ENCODE results near the gene NPAT. TPM values are rescaled to one million over a fixed set of nuclear protein-coding genes. Genes with fewer than 3 reads are reported as not detected.

NPAT gene
- total RNA-seq, 1 donor from 2014 or later: 6.3 TPM

DNA sequence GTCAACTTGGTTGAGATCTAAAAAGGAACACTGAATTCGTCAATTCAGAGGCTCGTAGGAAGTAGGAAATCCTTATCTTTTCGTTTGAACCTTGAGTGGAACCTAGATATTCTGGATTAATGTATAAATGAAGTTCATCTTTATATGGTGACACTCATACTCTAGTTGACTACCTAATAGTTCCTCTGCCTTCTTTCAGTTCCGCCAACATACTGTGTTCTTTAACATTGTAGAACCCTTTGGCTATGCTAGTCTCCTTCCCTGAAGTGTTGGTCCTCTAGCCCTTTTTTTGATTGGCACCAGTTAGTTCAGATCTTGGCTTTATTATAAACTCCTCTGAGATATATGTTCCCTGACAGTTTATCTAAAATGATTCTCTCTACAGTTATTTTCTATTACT is 1.9 kb upstream of the NPAT start:
- intact Hi-C loops (cut with micrococcal nuclease): loop anchor here (5.0 kb wide), 1 partner anchor 102 kb away; the partner anchor contains the start of gene ACAT1
- H3K27me3 ChIP-seq (ENCODE audit: low read depth): no peaks in the 10 kb centered on the region
- H3K4me1 ChIP-seq: peaks cover 64% of the 10 kb centered on the region
- TF ChIP-seq, protein P1, sequence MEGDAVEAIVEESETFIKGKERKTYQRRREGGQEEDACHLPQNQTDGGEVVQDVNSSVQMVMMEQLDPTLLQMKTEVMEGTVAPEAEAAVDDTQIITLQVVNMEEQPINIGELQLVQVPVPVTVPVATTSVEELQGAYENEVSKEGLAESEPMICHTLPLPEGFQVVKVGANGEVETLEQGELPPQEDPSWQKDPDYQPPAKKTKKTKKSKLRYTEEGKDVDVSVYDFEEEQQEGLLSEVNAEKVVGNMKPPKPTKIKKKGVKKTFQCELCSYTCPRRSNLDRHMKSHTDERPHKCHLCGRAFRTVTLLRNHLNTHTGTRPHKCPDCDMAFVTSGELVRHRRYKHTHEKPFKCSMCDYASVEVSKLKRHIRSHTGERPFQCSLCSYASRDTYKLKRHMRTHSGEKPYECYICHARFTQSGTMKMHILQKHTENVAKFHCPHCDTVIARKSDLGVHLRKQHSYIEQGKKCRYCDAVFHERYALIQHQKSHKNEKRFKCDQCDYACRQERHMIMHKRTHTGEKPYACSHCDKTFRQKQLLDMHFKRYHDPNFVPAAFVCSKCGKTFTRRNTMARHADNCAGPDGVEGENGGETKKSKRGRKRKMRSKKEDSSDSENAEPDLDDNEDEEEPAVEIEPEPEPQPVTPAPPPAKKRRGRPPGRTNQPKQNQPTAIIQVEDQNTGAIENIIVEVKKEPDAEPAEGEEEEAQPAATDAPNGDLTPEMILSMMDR (IDR thresholded peaks at IDR 0.05; ENCODE audit: borderline replicate concordance): no peak
- H3K9me3 ChIP-seq (replicated peaks): no peaks in the 10 kb centered on the region
- peak overlapping the region; percentile 96 for H3K27ac ChIP-seq (replicated peaks)
- H3K4me3 ChIP-seq: peak overlapping the region; percentile 75
- DNase-seq: no peak
- peaks cover 19% of the 10 kb centered on the region for H3K36me3 ChIP-seq

DNA sequence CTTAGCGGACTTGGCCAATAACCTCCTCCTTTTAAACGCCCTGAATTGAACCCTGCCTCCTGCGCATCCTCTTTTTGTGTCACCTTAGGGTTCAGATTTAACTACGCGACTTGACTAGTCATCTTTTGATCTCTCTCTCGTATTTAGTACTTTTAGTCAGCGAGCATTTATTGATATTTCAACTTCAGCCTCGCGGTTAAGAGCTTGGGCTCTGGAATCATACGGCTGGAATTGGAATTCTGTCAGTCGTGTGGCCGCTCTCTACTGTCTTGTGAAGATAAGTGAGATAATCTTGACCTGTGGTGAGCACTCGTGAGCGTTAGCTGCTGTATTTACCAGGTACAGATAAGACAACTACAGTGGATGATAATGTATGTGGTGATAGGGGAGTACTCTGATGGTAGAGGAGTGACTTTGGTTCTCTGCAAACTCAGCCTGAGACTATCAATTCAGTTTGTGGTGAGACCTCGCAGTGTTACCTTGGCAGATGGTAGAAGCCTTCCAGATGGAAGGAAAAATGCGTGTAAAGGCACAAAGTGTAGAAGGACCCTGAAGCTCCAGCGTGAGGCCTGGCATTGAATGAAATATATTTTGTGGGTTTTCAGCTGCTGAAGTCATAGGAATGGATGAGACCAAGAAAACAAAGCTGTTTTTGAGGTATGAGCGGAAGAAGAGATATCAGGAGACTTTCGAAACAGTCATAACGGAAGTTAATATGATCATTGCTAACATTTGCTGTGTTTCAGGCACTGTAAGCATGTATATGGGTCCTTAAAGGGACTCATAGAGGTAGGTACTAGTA is 1.1 kb upstream of the NPAT start:
- TF ChIP-seq, protein P1 (IDR thresholded peaks at IDR 0.05; ENCODE audit: borderline replicate concordance): no peak
- intact Hi-C loops (cut with micrococcal nuclease): loop anchor here (5.0 kb wide), 1 partner anchor 101 kb away; the partner anchor contains the start of gene ACAT1
- Histone ChIP-seq H3K27me3 (ENCODE audit: low read depth) (no peaks in the 10 kb centered on the region), H3K36me3 (peaks cover 11% of the 10 kb centered on the region), H3K4me1 (peaks cover 64% of the 10 kb centered on the region), H3K4me3 (peak overlapping the region; percentile 75), H3K27ac (replicated peaks) (peak overlapping the region; percentile 96), H3K9me3 (replicated peaks) (no peaks in the 10 kb centered on the region)
- DNase-seq: no peak

DNA sequence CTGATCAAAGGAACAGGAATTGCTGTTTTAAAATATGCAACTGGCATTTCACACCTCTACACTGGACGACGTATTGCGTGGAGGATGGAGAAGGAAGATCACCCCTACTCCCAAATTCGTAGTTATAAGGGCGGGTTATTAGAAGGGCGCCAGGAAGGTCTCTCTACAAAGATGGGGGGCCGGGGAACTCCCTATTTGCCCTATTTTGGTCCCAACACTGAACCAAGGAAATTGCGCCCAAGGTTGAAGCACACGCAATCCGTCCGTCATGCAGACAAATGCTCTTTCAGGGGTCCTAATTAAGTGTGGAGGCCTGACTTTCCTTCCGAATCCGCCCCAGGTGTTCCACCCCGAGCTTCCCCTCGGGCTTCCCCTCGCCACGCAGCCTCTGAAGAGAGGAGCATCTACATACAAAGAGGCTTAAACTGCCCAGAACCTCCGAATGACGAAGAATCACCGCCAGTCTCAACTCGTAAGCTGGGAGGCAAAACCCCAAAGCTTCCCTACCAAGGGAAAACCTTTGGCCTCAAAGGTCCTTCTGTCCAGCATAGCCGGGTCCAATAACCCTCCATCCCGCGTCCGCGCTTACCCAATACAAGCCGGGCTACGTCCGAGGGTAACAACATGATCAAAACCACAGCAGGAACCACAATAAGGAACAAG is 396 bp downstream of the NPAT start:
- Histone ChIP-seq H3K27ac (replicated peaks) (peak overlapping the region; percentile 96), H3K27me3 (ENCODE audit: low read depth) (no peaks in the 10 kb centered on the region), H3K4me1 (peaks cover 64% of the 10 kb centered on the region), H3K9me3 (replicated peaks) (no peaks in the 10 kb centered on the region), H3K4me3 (peak overlapping the region; percentile 75), H3K36me3 (no peaks in the 10 kb centered on the region)
- intact Hi-C loops (cut with micrococcal nuclease): loop anchor here (5.0 kb wide), 1 partner anchor 100 kb away; the partner anchor contains the start of gene ACAT1
- DNase-seq: no peak
- TF ChIP-seq, protein P1 (IDR thresholded peaks at IDR 0.05; ENCODE audit: borderline replicate concordance): no peak

DNA sequence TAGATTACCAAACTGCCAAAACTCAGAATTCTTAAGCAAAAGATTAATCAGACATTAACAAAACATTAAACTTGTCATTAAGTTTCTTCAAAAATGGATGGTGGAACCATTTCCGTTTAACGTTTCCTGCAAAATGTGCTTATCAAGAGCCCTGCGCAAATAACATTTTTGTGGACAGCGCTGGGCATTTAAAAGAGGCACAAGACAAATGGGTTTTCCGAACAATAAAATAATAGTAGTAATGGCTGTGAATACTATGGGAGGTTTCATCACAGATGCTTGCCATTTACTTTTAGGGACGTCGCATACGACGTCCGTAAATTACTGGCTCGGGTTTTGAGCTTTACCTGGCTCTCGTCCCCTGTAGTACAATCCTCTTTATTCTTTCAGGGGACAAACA is 1.1 kb downstream of the NPAT start:
- peak overlapping the region; percentile 96 for H3K27ac ChIP-seq (replicated peaks)
- intact Hi-C loops (cut with micrococcal nuclease): loop anchor here (5.0 kb wide), 1 partner anchor 99 kb away; the partner anchor contains the start of gene ACAT1
- TF ChIP-seq, protein P1 (IDR thresholded peaks at IDR 0.05; ENCODE audit: borderline replicate concordance): no peak
- H3K9me3 ChIP-seq (replicated peaks): no peaks in the 10 kb centered on the region
- peaks cover 61% of the 10 kb centered on the region for H3K4me1 ChIP-seq
- H3K4me3 ChIP-seq: peak overlapping the region; percentile 75
- H3K27me3 ChIP-seq (ENCODE audit: low read depth): no peaks in the 10 kb centered on the region
- no peak for DNase-seq
- H3K36me3 ChIP-seq: no peaks in the 10 kb centered on the region

DNA sequence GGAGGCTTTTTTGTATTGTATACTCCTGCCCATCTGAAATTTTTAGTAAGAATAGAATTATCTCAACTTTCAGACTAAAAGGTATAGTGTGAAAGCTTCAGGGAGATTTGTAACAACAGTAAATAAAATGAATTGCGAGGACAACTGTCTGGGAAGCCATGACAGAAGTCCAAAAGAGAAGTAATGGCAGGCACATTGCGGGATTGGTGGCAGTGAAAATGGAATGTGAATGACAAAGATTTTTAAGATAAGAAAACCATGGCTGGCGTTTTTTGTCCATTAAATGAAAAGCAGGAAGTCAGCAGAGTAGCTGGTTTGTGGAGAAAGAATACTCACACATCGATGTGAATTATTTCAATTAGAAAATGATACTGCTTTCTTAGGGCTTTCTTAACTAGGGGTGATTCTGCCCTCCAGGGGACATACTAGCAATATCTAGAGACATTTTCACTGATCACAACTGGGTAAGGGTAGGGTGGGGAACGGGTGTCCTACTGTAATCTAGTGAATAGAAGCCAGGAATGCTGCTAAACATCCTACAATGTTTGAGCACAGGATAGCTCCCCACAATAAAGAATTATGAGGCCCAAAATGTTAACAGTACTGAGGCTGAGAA is 1.6 kb downstream of the NPAT start:
- H3K27ac ChIP-seq (replicated peaks): peak overlapping the region; percentile 96
- peak overlapping the region; percentile 75 for H3K4me3 ChIP-seq
- H3K36me3 ChIP-seq: no peaks in the 10 kb centered on the region
- DNase-seq: no peak
- intact Hi-C loops (cut with micrococcal nuclease): loop anchor here (5.0 kb wide), 1 partner anchor 99 kb away; the partner anchor contains the start of gene ACAT1
- peaks cover 56% of the 10 kb centered on the region for H3K4me1 ChIP-seq
- H3K27me3 ChIP-seq (ENCODE audit: low read depth): no peaks in the 10 kb centered on the region
- TF ChIP-seq, protein P1 (IDR thresholded peaks at IDR 0.05; ENCODE audit: borderline replicate concordance): no peak
- H3K9me3 ChIP-seq (replicated peaks): no peaks in the 10 kb centered on the region
